ENCODE data around the gene DAGLA. TPM values are rescaled to one million over a fixed set of nuclear protein-coding genes. Genes with fewer than 3 reads are reported as not detected.

DAGLA gene
- total and polyA plus RNA-seq, 2 of the 13 experiments (the other 11 are each of a cell fraction or from before 2014, with no cell fraction given): 2.6 to 3.9 TPM

GRCh38 chr11:61671527-61671926 lies 8.7 kb upstream of the DAGLA start (continued):
- TF ChIP-seq POGK (CRISPR knock-in tag; conservative IDR thresholded peaks at IDR 0.05): 0 out of 2 replicates have a peak, but pooled peaks have one; percentile 24
- TF ChIP-seq HDAC1 (CRISPR knock-in tag; IDR thresholded peaks at IDR 0.05): 0 out of 2 replicates have a peak, but pooled peaks have one; percentile 22
- TF ChIP-seq ZNF207 (IDR thresholded peaks at IDR 0.05; ENCODE audit: borderline replicate concordance): no peak
- no peak for TF ChIP-seq CENPX (CRISPR knock-in tag; IDR thresholded peaks at IDR 0.05)
- TF ChIP-seq AFF4 (CRISPR knock-in tag; IDR thresholded peaks at IDR 0.05): no peak
- peak; percentile 44; the same call in 1 of the 2 replicates for TF ChIP-seq KAT8 (CRISPR knock-in tag; IDR thresholded peaks at IDR 0.05)
- no peak for TF ChIP-seq ZNF460 (CRISPR knock-in tag; IDR thresholded peaks at IDR 0.05; ENCODE audit: borderline replicate concordance)
- peak; percentile 87 for TF ChIP-seq HNF4G (IDR thresholded peaks at IDR 0.05; ENCODE audit: borderline replicate concordance, low read depth, low read length)
- TF ChIP-seq HNF4G (CRISPR knock-in tag; IDR thresholded peaks at IDR 0.05; ENCODE audit: borderline replicate concordance, low read depth): peak; percentile 81; the same call in 1 of the 2 replicates
- TF ChIP-seq CREM (IDR thresholded peaks at IDR 0.05): no peak
- no peak for TF ChIP-seq CREM (CRISPR knock-in tag; IDR thresholded peaks at IDR 0.05)
- no peak for TF ChIP-seq ZSCAN5A (CRISPR knock-in tag; IDR thresholded peaks at IDR 0.05; ENCODE audit: borderline replicate concordance)
- TF ChIP-seq TRIM22 (IDR thresholded peaks at IDR 0.05): no peak
- no peak for TF ChIP-seq NFAT5 (CRISPR knock-in tag; IDR thresholded peaks at IDR 0.05)
- no peak for TF ChIP-seq BRF2 (CRISPR knock-in tag; IDR thresholded peaks at IDR 0.05)
